IMR-90 (cell line): ENCODE data around the gene DSCAML1. TPM values are rescaled to one million over a fixed set of nuclear protein-coding genes. Genes with fewer than 3 reads are reported as not detected.

Experiments used
- ATAC-seq: fragments of 200-7000 bp; cut with Tn5 transposase; 2 replicates; pipeline ENCODE4 v1.9.1; 2020; ENCODE audit warnings: low read depth, mild to moderate bottlenecking, moderate library complexity
- BruUV-seq: library from RNA; stranded (reverse); fragments of 400-500 nt; replicated peaks from 2 replicates; lab custom pipeline; 2021; lab: Mats Ljungman, UMichigan
- CTCF ChIA-PET: fragments of 300-600 bp; formaldehyde crosslinking; extraction: SDS; loops from one replicate; lab custom pipeline; 2021; ENCODE audit warnings: antibody characterized with exemption; lab: Yijun Ruan, JAX
- POLR2A ChIA-PET: fragments of 300-600 bp; sonication (Branson Sonifier 250); formaldehyde crosslinking; loops from one replicate; lab custom pipeline; 2022; ENCODE audit warnings: antibody characterized with exemption; ENCODE audit not compliant: unreplicated experiment; lab: Charles Lee
- DNase-seq: peaks from one replicate; pipeline ENCODE4 v3.0.0; 2013
- H2AFZ ChIP-seq: replicated peaks from 2 replicates; pipeline ENCODE3; 2013; ENCODE audit warnings: low read length, mild to moderate bottlenecking; ENCODE audit not compliant: poor library complexity
- H2AK5ac ChIP-seq: 2 replicates; pipeline ENCODE4 v1.6.1; 2013; ENCODE audit warnings: low read depth, low read length, inconsistent platforms
- H2AK9ac ChIP-seq: replicated peaks from 2 replicates; pipeline ENCODE3; 2013; ENCODE audit warnings: mild to moderate bottlenecking, low read depth, low read length, moderate library complexity; ENCODE audit not compliant: poor library complexity
- H2BK120ac ChIP-seq: 2 replicates; pipeline ENCODE4 v1.6.1; 2013; ENCODE audit warnings: low read depth, low read length, inconsistent platforms
- H2BK15ac ChIP-seq: 3 replicates; pipeline ENCODE4 v1.6.1; 2013; ENCODE audit warnings: low read depth, low read length, inconsistent platforms
- H2BK20ac ChIP-seq: 2 replicates; pipeline ENCODE4 v1.6.1; 2013; ENCODE audit warnings: low read depth, mild to moderate bottlenecking, inconsistent platforms, low read length, moderate library complexity
- H2BK5ac ChIP-seq: 2 replicates; pipeline ENCODE4 v1.6.1; 2013; ENCODE audit warnings: mild to moderate bottlenecking, low read depth, low read length, inconsistent platforms; ENCODE audit not compliant: poor library complexity, severe bottlenecking
- H3K14ac ChIP-seq: replicated peaks from 2 replicates; pipeline ENCODE4 v1.6.1; 2013; ENCODE audit warnings: low read depth, low read length, inconsistent platforms
- H3K18ac ChIP-seq: 2 replicates; pipeline ENCODE4 v1.6.1; 2013; ENCODE audit warnings: low read depth, low read length, control low read depth
- H3K23ac ChIP-seq: 2 replicates; pipeline ENCODE4 v1.6.1; 2013; ENCODE audit warnings: low read depth, low read length, inconsistent platforms
- H3K27ac ChIP-seq: 2 replicates; pipeline ENCODE4 v1.5.1; 2013; ENCODE audit warnings: mild to moderate bottlenecking, control low read depth, low read length; ENCODE audit not compliant: insufficient read depth
- H3K27me3 ChIP-seq: 2 replicates; pipeline ENCODE4 v1.6.1; 2013; ENCODE audit warnings: low read length; ENCODE audit not compliant: control insufficient read depth, insufficient read depth
- H3K36me3 ChIP-seq: 2 replicates; pipeline ENCODE4 v1.6.1; 2013; ENCODE audit warnings: low read length, mixed read lengths; ENCODE audit not compliant: control insufficient read depth, insufficient read depth
- H3K4ac ChIP-seq: 2 replicates; pipeline ENCODE4 v1.6.1; 2013; ENCODE audit warnings: low read depth, low read length, inconsistent platforms
- H3K4me1 ChIP-seq: 2 replicates; pipeline ENCODE4 v1.6.1; 2013; ENCODE audit warnings: low read length, mixed read lengths; ENCODE audit not compliant: control insufficient read depth, insufficient read depth
- H3K4me2 ChIP-seq: 2 replicates; pipeline ENCODE4 v1.6.1; 2013; ENCODE audit warnings: low read depth, mild to moderate bottlenecking, control low read depth, low read length, moderate library complexity
- H3K4me3 ChIP-seq: 2 replicates; pipeline ENCODE4 v1.5.1; 2013; ENCODE audit warnings: low read depth, mild to moderate bottlenecking, control low read depth, low read length, moderate library complexity; ENCODE audit not compliant: insufficient read depth
- H3K56ac ChIP-seq: 2 replicates; pipeline ENCODE4 v1.6.1; 2013; ENCODE audit warnings: low read length, inconsistent platforms; ENCODE audit not compliant: insufficient read depth; ENCODE audit errors: extremely low read depth
- H3K79me1 ChIP-seq, 2 experiments: 2 replicates each; pipeline ENCODE4 v1.6.1; 2013; ENCODE audit warnings: low read length in 2 of 2, inconsistent platforms in 1 of 2, low read depth in 1 of 2
- H3K9ac ChIP-seq: 2 replicates; pipeline ENCODE4 v1.6.1; 2013; ENCODE audit warnings: low read depth, low read length, control low read depth
- H3K9me1 ChIP-seq: 2 replicates; pipeline ENCODE4 v1.6.1; 2013; ENCODE audit warnings: low read length, inconsistent platforms; ENCODE audit not compliant: insufficient read depth
- H3K9me3 ChIP-seq: 2 replicates; pipeline ENCODE4 v1.6.1; 2013; ENCODE audit warnings: low read length; ENCODE audit not compliant: control insufficient read depth, insufficient read depth
- H4K20me1 ChIP-seq: 2 replicates; pipeline ENCODE4 v1.6.1; 2013; ENCODE audit warnings: low read length, inconsistent platforms; ENCODE audit not compliant: insufficient read depth
- H4K5ac ChIP-seq: 2 replicates; pipeline ENCODE4 v1.6.1; 2013; ENCODE audit warnings: mild to moderate bottlenecking, low read depth, low read length, control low read depth
- H4K8ac ChIP-seq, 2 experiments: 2 replicates each; pipeline ENCODE4 v1.6.1; 2013; ENCODE audit warnings: low read depth in 2 of 2, low read length in 2 of 2, control low read depth in 1 of 2, inconsistent platforms in 1 of 2
- H4K91ac ChIP-seq: 2 replicates; pipeline ENCODE4 v1.6.1; 2013; ENCODE audit warnings: low read depth, low read length, inconsistent platforms; ENCODE audit not compliant: insufficient read depth
- BHLHE40 ChIP-seq: fragments of 150-350 bp; IDR thresholded peaks from 2 replicates; pipeline ENCODE4 v1.6.1; 2016; ENCODE audit warnings: mild to moderate bottlenecking, low read depth, low read length
- CEBPB ChIP-seq: IDR thresholded peaks from 2 replicates; pipeline ENCODE4 v1.6.1; 2012; ENCODE audit warnings: low read depth, low read length, improper control_type of control experiment
- CHD1 ChIP-seq: IDR thresholded peaks from 2 replicates; pipeline ENCODE4 v1.6.1; 2012; ENCODE audit warnings: low read depth, low read length, improper control_type of control experiment
- CTCF ChIP-seq: conservative IDR thresholded peaks from 2 replicates; pipeline ENCODE4 v1.5.1; 2012; ENCODE audit warnings: mild to moderate bottlenecking, low read depth, low read length, improper control_type of control experiment
- FOS ChIP-seq: fragments of 150-350 bp; IDR thresholded peaks from 2 replicates; pipeline ENCODE4 v1.6.1; 2016; ENCODE audit warnings: low read depth, low read length
- MAFK ChIP-seq: IDR thresholded peaks from 2 replicates; pipeline ENCODE4 v1.6.1; 2012; ENCODE audit warnings: low read depth, low read length, improper control_type of control experiment
- MAZ ChIP-seq: IDR thresholded peaks from 2 replicates; pipeline ENCODE4 v1.6.1; 2012; ENCODE audit warnings: low read depth, mild to moderate bottlenecking, low read length, improper control_type of control experiment, moderate library complexity, borderline replicate concordance
- MXI1 ChIP-seq: IDR thresholded peaks from 2 replicates; pipeline ENCODE4 v1.6.1; 2012; ENCODE audit warnings: low read depth, mild to moderate bottlenecking, low read length, moderate library complexity, borderline replicate concordance
- NFE2L2 ChIP-seq: fragments of 150-350 bp; IDR thresholded peaks from 2 replicates; pipeline ENCODE4 v1.6.1; 2016; ENCODE audit warnings: low read depth, mild to moderate bottlenecking, low read length
- POLR2A ChIP-seq: IDR thresholded peaks from 2 replicates; pipeline ENCODE4 v1.6.1; 2012; ENCODE audit warnings: mild to moderate bottlenecking, low read depth, low read length
- RAD21 ChIP-seq: IDR thresholded peaks from 2 replicates; pipeline ENCODE4 v1.6.1; 2012; ENCODE audit warnings: low read length, improper control_type of control experiment
- RCOR1 ChIP-seq: IDR thresholded peaks from 2 replicates; pipeline ENCODE4 v1.6.1; 2012; ENCODE audit warnings: mild to moderate bottlenecking, low read length, improper control_type of control experiment; ENCODE audit not compliant: insufficient replicate concordance
- RFX5 ChIP-seq: IDR thresholded peaks from 2 replicates; pipeline ENCODE4 v1.8.0; 2012; ENCODE audit warnings: low read depth, mild to moderate bottlenecking, low read length, moderate library complexity
- SMC3 ChIP-seq: fragments of 150-350 bp; IDR thresholded peaks from 2 replicates; pipeline ENCODE4 v1.6.1; 2016; ENCODE audit warnings: low read depth, mild to moderate bottlenecking, antibody characterized with exemption, low read length, moderate library complexity
- USF2 ChIP-seq: fragments of 150-350 bp; IDR thresholded peaks from 2 replicates; pipeline ENCODE4 v1.6.1; 2017; ENCODE audit warnings: mild to moderate bottlenecking, antibody characterized with exemption, low read length, low read depth
- WGBS, 2 experiments: methylation state at CpG; one replicate each; pipeline versions ENCODE4 v1.1.5 to v1.1.7; 2013; ENCODE audit warnings: missing lambda C conversion rate in 2 of 2; ENCODE audit not compliant: insufficient read length in 1 of 2; ENCODE audit errors: extremely low coverage in 2 of 2; 5-methylcytosine and 5-hydroxymethylcytosine counted together
- dilution Hi-C: fragments of 300-500 bp; cut with HindIII; formaldehyde crosslinking; loops from one replicate; pipeline ENCODE4 v1.14.3; 2018; ENCODE audit warnings: low sequenced_read_pairs; ENCODE audit not compliant: unreplicated experiment
- in situ Hi-C: fragments of 300-500 bp; cut with MboI; formaldehyde crosslinking; loops from 3 replicates; pipeline ENCODE4 v1.14.3; 2019; ENCODE audit warnings: low sequenced_read_pairs, inconsistent platforms, mixed read lengths
- intact Hi-C: fragments of 100-400 bp; cut with micrococcal nuclease; formaldehyde crosslinking; loops from 2 replicates; pipeline ENCODE4 v1.10.0; 2022
- polyA plus RNA-seq, 3 experiments: library from polyadenylated mRNA; depleted of rRNA; stranded (reverse); fragments of >200 nt; gene quantifications; 2 replicates each; pipeline ENCODE4 v1.2.3, GENCODE V29; 2012; ENCODE audit warnings: low replicate concordance in 1 of 3
- total RNA-seq: library from RNA; depleted of rRNA; stranded (reverse); fragments of >200 nt; gene quantifications from 2 replicates; pipeline ENCODE4 v1.2.3, GENCODE V29; 2012

DSCAML1 gene
- total and polyA plus RNA-seq, 2 of the 4 experiments (the other 2 are of a cell fraction): not detected

GRCh38 chr11:117378976-117379865 is 417.8 kb downstream of the DSCAML1 start:
- Histone ChIP-seq H4K5ac (no peak overlapping the region), H3K56ac (no peak overlapping the region), H3K79me1 (peaks cover 0 to 4% of the 10 kb centered on the region in 2 experiments; a peak in 1 of 4 replicates), H3K36me3 (peaks cover 52% of the 10 kb centered on the region), H2BK15ac (no peak overlapping the region), H3K9me3 (no peaks in the 10 kb centered on the region), H3K14ac (no peak overlapping the region), H2BK20ac (no peak overlapping the region), H2AK5ac (no peak overlapping the region), H3K27me3 (no peaks in the 10 kb centered on the region), H3K9ac (no peak overlapping the region), H3K23ac (no peak overlapping the region), H3K4ac (no peak overlapping the region), H3K27ac (no peak overlapping the region), H2AFZ (no peak overlapping the region), H4K91ac (no peak overlapping the region), H3K18ac (no peak overlapping the region), H4K20me1 (0 out of 2 replicates have a peak, but pooled peaks cover under 1% of the 10 kb centered on the region), H4K8ac (no peak overlapping the region), H3K4me3 (no peak overlapping the region), H3K4me2 (no peak overlapping the region), H2BK5ac (no peak overlapping the region), H3K9me1 (peaks cover 12% of the 10 kb centered on the region; the same call in 1 of the 2 replicates), H2BK120ac (no peak overlapping the region), H2AK9ac (no peak overlapping the region), H3K4me1 (peaks cover 3% of the 10 kb centered on the region; the same call in 1 of the 2 replicates)
- in situ Hi-C loops (no loop called here), intact Hi-C loops (no loop called here), dilution Hi-C loops (no loop called here)
- CTCF ChIA-PET: no interaction called here
- WGBS, 2 experiments: no CpG with 5 or more reads among the region's 12 CpGs
- no peak for DNase-seq
- POLR2A ChIA-PET: no interaction called here
- ATAC-seq: no peak
- BruUV-seq: no TSS peak
- TF ChIP-seq RCOR1 (no peak), MAFK (no peak), MAZ (no peak), CHD1 (no peak), USF2 (no peak), CEBPB (no peak), RAD21 (no peak), RFX5 (no peak), POLR2A (no peak), CTCF (no peak), FOS (no peak), SMC3 (no peak), BHLHE40 (no peak), MXI1 (no peak), NFE2L2 (no peak)
